Esophagus muscularis mucosa (tissue), 4 donors: Measurements from ENCODE around the gene ADISSP.

Experiments
- CTCF ChIP-seq, 3 experiments: fragments of 200-600 bp in 2 of 3; fragments of 450-650 bp in 1 of 3; sonication (generic) in 2 of 3; IDR thresholded peaks; one replicate each; pipeline ENCODE4 v1.5.1; 2017 to 2019; ENCODE audit warnings: antibody characterized with exemption in 3 of 3, mild to moderate bottlenecking in 2 of 3, moderate library complexity in 1 of 3
- EP300 ChIP-seq: sonication (generic); formaldehyde crosslinking; IDR thresholded peaks from one replicate; pipeline ENCODE4 v1.6.1; 2017; ENCODE audit warnings: antibody characterized with exemption
- POLR2A ChIP-seq: fragments of 450-650 bp; IDR thresholded peaks from one replicate; pipeline ENCODE4 v1.6.1; 2017; ENCODE audit warnings: antibody characterized with exemption, moderate library complexity, mild to moderate bottlenecking, low read depth
- POLR2AphosphoS5 ChIP-seq, 2 donors: sonication (generic); formaldehyde crosslinking; IDR thresholded peaks; one replicate each; pipeline ENCODE4 v1.6.1; 2017; ENCODE audit warnings: antibody characterized with exemption in 2 of 2

GRCh38 chr20:3753098-3753497 lies 14.5 kb downstream of the ADISSP start:
- TF ChIP-seq CTCF (IDR thresholded peaks at IDR 0.05), result peak; percentile 75 to 85 (median 76)
- no peak for TF ChIP-seq POLR2A
- peak; percentile 18 to 40 for TF ChIP-seq POLR2AphosphoS5 (IDR thresholded peaks at IDR 0.05)
- TF ChIP-seq EP300, result no peak
